Mesenchymal stem cell (in vitro differentiated cells and primary cell): ENCODE data around the gene ZDHHC6.

Source experiments
- DNase-seq: peaks from one replicate; pipeline ENCODE4 v3.0.0-alpha.2; 2013
- H2AFZ ChIP-seq: one replicate; pipeline ENCODE4 v1.6.1; 2013; ENCODE audit warnings: low read depth, mild to moderate bottlenecking, control low read depth, inconsistent platforms, low read length, moderate library complexity
- H2AK5ac ChIP-seq: 2 replicates; pipeline ENCODE4 v1.6.1; 2013; ENCODE audit warnings: low read length, moderate library complexity, mild to moderate bottlenecking, inconsistent platforms; ENCODE audit not compliant: severe bottlenecking
- H2BK120ac ChIP-seq: one replicate; pipeline ENCODE4 v1.6.1; 2013; ENCODE audit warnings: low read depth, mild to moderate bottlenecking, inconsistent platforms, low read length, moderate library complexity
- H2BK12ac ChIP-seq, 2 experiments: one replicate each; pipeline ENCODE4 v1.6.1; 2013; ENCODE audit warnings: inconsistent platforms in 2 of 2, low read length in 2 of 2, mild to moderate bottlenecking in 2 of 2, moderate library complexity in 2 of 2, control low read depth in 1 of 2
- H2BK15ac ChIP-seq: one replicate; pipeline ENCODE4 v1.6.1; 2013; ENCODE audit warnings: mild to moderate bottlenecking, low read depth, inconsistent platforms; ENCODE audit not compliant: poor library complexity, severe bottlenecking
- H2BK5ac ChIP-seq: 2 replicates; pipeline ENCODE4 v1.6.1; 2013; ENCODE audit warnings: low read depth, mild to moderate bottlenecking, low read length, control low read depth, inconsistent platforms; ENCODE audit not compliant: poor library complexity, severe bottlenecking
- H3K14ac ChIP-seq, 2 experiments: one replicate each; pipeline ENCODE4 v1.6.1; 2013; ENCODE audit warnings: inconsistent platforms in 2 of 2, low read length in 2 of 2, control low read depth in 1 of 2, mild to moderate bottlenecking in 1 of 2, moderate library complexity in 1 of 2
- H3K18ac ChIP-seq, 2 experiments: one replicate each; pipeline ENCODE4 v1.6.1; 2013; ENCODE audit warnings: inconsistent platforms in 2 of 2, low read length in 2 of 2, control low read depth in 1 of 2, low read depth in 1 of 2, mild to moderate bottlenecking in 1 of 2
- H3K23ac ChIP-seq, 2 experiments: one replicate each; pipeline ENCODE4 v1.6.1; 2013; ENCODE audit warnings: inconsistent platforms in 2 of 2, low read length in 2 of 2, mild to moderate bottlenecking in 2 of 2, moderate library complexity in 2 of 2, control low read depth in 1 of 2
- H3K27ac ChIP-seq: 2 replicates; pipeline ENCODE4 v1.5.1; 2013; ENCODE audit warnings: mild to moderate bottlenecking, moderate library complexity, low read length, control low read depth, inconsistent platforms; ENCODE audit not compliant: poor library complexity, severe bottlenecking
- H3K27me3 ChIP-seq, 2 experiments: 2 replicates each; pipeline versions ENCODE4 v1.6.1 to v1.7.0; 2013; ENCODE audit warnings: low read length in 2 of 2, mild to moderate bottlenecking in 2 of 2, moderate library complexity in 2 of 2, control low read depth in 1 of 2, inconsistent platforms in 1 of 2; ENCODE audit not compliant: control insufficient read depth in 1 of 2, insufficient read depth in 1 of 2
- H3K36me3 ChIP-seq, 2 experiments: 2 replicates each; pipeline versions ENCODE4 v1.6.1 to v1.7.0; 2013; ENCODE audit warnings: low read length in 2 of 2, control low read depth in 1 of 2, inconsistent platforms in 1 of 2, low read depth in 1 of 2, mild to moderate bottlenecking in 1 of 2; ENCODE audit not compliant: insufficient read depth in 2 of 2, control insufficient read depth in 1 of 2
- H3K4ac ChIP-seq, 2 experiments: one replicate each; pipeline ENCODE4 v1.6.1; 2013; ENCODE audit warnings: inconsistent platforms in 2 of 2, low read length in 2 of 2, mild to moderate bottlenecking in 2 of 2, moderate library complexity in 2 of 2, control low read depth in 1 of 2, low read depth in 1 of 2
- H3K4me1 ChIP-seq: 2 replicates; pipeline ENCODE4 v1.6.1; 2013; ENCODE audit warnings: low read depth, low read length, control low read depth; ENCODE audit not compliant: control insufficient read depth, insufficient read depth
- H3K4me2 ChIP-seq: 2 replicates; pipeline ENCODE4 v1.6.1; 2013; ENCODE audit warnings: low read length, mild to moderate bottlenecking, inconsistent platforms; ENCODE audit not compliant: poor library complexity, severe bottlenecking
- H3K4me3 ChIP-seq, 2 experiments: 2 replicates each; pipeline versions ENCODE4 v1.5.1 to v1.7.0; 2013; ENCODE audit warnings: low read length in 2 of 2, mild to moderate bottlenecking in 2 of 2, control low read depth in 1 of 2, low read depth in 1 of 2; ENCODE audit not compliant: insufficient read depth in 1 of 2
- H3K79me1 ChIP-seq: replicated peaks from 2 replicates; pipeline ENCODE4 v1.6.1; 2013; ENCODE audit warnings: mild to moderate bottlenecking, control low read depth, low read length, inconsistent platforms; ENCODE audit not compliant: poor library complexity, severe bottlenecking
- H3K9ac ChIP-seq: 2 replicates; pipeline ENCODE4 v1.7.0; 2013; ENCODE audit warnings: mild to moderate bottlenecking, low read length, moderate library complexity
- H3K9me3 ChIP-seq: 2 replicates; pipeline ENCODE4 v1.7.0; 2013; ENCODE audit warnings: mild to moderate bottlenecking, low read length; ENCODE audit not compliant: control insufficient read depth
- H4K8ac ChIP-seq: one replicate; pipeline ENCODE4 v1.6.1; 2013; ENCODE audit warnings: inconsistent platforms, mild to moderate bottlenecking, low read length, moderate library complexity
- H4K91ac ChIP-seq: one replicate; pipeline ENCODE4 v1.6.1; 2013; ENCODE audit warnings: mild to moderate bottlenecking, low read length, inconsistent platforms
- WGBS: methylation state at CpG from one replicate; pipeline ENCODE4 v1.1.7; 2013; ENCODE audit warnings: mixed read lengths; 5-methylcytosine and 5-hydroxymethylcytosine counted together

ZDHHC6 gene

DNA sequence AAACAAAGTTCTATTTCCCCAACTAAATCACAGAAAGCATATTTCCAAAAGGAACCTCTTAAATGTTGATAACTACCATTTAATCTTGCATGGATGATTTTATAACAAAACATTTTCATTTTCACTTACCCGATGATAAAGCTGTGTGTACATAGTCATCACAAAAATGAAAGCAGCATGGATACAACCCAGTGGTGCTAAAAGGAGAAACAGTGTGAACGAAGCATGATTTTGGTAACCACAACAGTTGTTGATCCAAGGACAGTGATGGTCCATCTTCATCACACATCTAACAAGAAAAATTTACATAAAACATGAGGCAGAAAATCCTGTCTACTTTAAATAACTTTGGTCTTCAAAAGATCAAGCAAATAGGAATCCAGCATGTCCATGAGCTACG is 4.7 kb downstream of the ZDHHC6 start:
- Histone ChIP-seq H3K23ac (no peak overlapping the region), H2AFZ (no peak overlapping the region), H3K18ac (no peak overlapping the region), H3K14ac (no peak overlapping the region), H3K4me1 (no peaks in the 10 kb centered on the region), H3K9ac (no peak overlapping the region), H4K91ac (no peak overlapping the region), H3K4me3 (no peak overlapping the region), H3K79me1 (peaks cover 13% of the 10 kb centered on the region), H4K8ac (no peak overlapping the region), H2BK120ac (no peak overlapping the region), H2BK12ac (no peak overlapping the region), H2BK15ac (no peak overlapping the region), H3K27me3 (no peaks in the 10 kb centered on the region), H2BK5ac (no peak overlapping the region), H2AK5ac (no peak overlapping the region), H3K27ac (no peak overlapping the region), H3K4me2 (no peak overlapping the region), H3K4ac (no peak overlapping the region), H3K36me3 (peaks cover 11 to 76% of the 10 kb centered on the region in 2 experiments), H3K9me3 (no peaks in the 10 kb centered on the region)
- 96% methylated on average over 2 of the region's 3 CpGs for WGBS
- DNase-seq: no peak

DNA sequence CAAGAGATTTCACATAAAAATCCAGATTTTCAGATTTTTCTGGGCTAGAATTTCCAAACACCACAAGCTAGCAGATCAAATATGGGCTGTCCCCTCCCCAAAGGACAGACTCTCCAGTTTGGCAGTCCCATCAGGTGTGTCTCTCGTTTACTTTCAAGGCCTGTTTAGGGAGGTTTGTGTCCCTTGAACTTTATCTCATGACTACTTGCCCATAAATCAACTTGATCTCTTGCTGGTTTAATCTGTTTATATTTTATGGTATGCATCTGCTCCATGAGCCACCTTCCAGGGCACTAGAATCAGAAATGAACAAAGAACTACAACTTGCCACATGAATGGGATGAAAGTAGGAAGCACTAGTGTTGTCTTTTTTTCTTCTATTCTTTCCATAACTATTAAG is 5.2 kb downstream of the ZDHHC6 start:
- no CpG with 5 or more reads among the region's 1 CpG for WGBS
- H3K4me3 ChIP-seq: no peak overlapping the region
- no peak overlapping the region for H4K91ac ChIP-seq
- peaks cover 13% of the 10 kb centered on the region for H3K79me1 ChIP-seq
- DNase-seq: no peak
- H2BK120ac ChIP-seq: no peak overlapping the region
- H3K27ac ChIP-seq: no peak overlapping the region
- no peak overlapping the region for H3K14ac ChIP-seq
- no peak overlapping the region for H2AFZ ChIP-seq
- H2BK12ac ChIP-seq: no peak overlapping the region
- no peak overlapping the region for H3K4ac ChIP-seq
- H3K27me3 ChIP-seq: no peaks in the 10 kb centered on the region
- no peak overlapping the region for H2AK5ac ChIP-seq
- H4K8ac ChIP-seq: no peak overlapping the region
- H2BK15ac ChIP-seq: no peak overlapping the region
- H3K23ac ChIP-seq: no peak overlapping the region
- no peak overlapping the region for H3K9ac ChIP-seq
- H3K4me2 ChIP-seq: no peak overlapping the region
- H3K4me1 ChIP-seq: no peaks in the 10 kb centered on the region
- H2BK5ac ChIP-seq: no peak overlapping the region
- no peaks in the 10 kb centered on the region for H3K9me3 ChIP-seq
- H3K18ac ChIP-seq: no peak overlapping the region
- peaks cover 11 to 81% of the 10 kb centered on the region in 2 experiments for H3K36me3 ChIP-seq

DNA sequence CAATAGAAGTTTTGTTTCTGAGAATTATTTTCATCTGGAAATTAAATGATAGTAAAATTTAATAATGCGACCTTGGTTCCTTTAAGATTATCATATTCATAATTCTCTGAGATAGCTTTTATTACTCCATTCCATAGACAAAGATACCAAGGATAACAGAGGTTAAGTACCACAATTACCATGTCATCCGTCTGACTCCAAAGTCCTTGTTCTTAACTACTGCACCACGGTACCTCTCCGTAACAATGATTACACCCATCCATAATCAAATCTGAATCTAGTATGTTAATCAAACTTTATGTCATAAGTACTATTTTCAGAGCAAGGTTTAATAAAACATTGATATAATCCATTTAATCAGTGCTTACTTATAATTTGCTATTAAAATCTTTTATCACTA is 8.4 kb downstream of the ZDHHC6 start:
- Histone ChIP-seq H3K27me3 (no peaks in the 10 kb centered on the region), H2BK120ac (no peak overlapping the region), H3K79me1 (peaks cover 3% of the 10 kb centered on the region), H2BK5ac (no peak overlapping the region), H3K23ac (no peak overlapping the region), H3K27ac (no peak overlapping the region), H3K4ac (no peak overlapping the region), H3K4me1 (no peaks in the 10 kb centered on the region), H3K14ac (no peak overlapping the region), H2AFZ (no peak overlapping the region), H3K9me3 (no peaks in the 10 kb centered on the region), H3K4me2 (no peak overlapping the region), H4K91ac (no peak overlapping the region), H3K4me3 (no peak overlapping the region), H2BK15ac (no peak overlapping the region), H4K8ac (no peak overlapping the region), H3K36me3 (peaks cover 11 to 92% of the 10 kb centered on the region in 2 experiments), H2BK12ac (no peak overlapping the region), H3K9ac (no peak overlapping the region), H3K18ac (no peak overlapping the region), H2AK5ac (no peak overlapping the region)
- DNase-seq: no peak
- 100% methylated on average over 2 of the region's 4 CpGs for WGBS

DNA sequence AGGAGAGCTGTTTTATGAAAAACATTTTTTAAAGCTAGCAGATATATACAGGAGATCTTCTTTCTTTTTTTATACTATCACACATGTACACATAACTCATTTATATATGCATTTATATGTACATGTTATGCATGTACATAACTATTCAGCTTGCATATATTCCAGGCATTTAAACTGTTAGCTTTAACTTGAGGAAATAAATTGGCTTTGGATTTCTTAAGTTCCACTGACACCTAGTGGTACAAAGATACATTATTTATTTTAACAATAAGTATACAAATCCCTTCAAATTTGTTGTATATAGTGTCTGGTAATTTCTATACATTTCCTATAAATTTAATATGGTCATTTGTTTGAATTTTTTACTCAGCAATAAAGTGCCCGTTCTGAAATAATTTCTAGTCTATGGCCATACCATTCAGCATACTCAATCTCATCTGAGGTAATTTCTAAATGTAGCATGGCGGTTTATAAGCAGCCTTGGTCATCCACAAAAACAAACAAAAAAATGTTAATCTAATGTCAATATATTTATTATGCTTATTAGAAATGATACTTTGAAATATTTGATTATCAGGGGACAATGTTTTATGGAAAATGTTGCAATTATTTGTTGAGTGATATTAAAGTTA is 11.6 kb downstream of the ZDHHC6 start:
- no peak overlapping the region for H4K8ac ChIP-seq
- WGBS: no CpG with 5 or more reads among the region's 2 CpGs
- H3K14ac ChIP-seq: no peak overlapping the region
- H2AFZ ChIP-seq: no peak overlapping the region
- H3K27me3 ChIP-seq: no peaks in the 10 kb centered on the region
- H3K9me3 ChIP-seq: no peaks in the 10 kb centered on the region
- no peak overlapping the region for H2BK12ac ChIP-seq
- no peak overlapping the region for H3K18ac ChIP-seq
- H2BK5ac ChIP-seq: no peak overlapping the region
- H3K9ac ChIP-seq: no peak overlapping the region
- H2BK120ac ChIP-seq: no peak overlapping the region
- H2BK15ac ChIP-seq: no peak overlapping the region
- no peak overlapping the region for H2AK5ac ChIP-seq
- DNase-seq: peak; percentile 56
- H3K23ac ChIP-seq: no peak overlapping the region
- H3K79me1 ChIP-seq: peaks cover 3% of the 10 kb centered on the region
- H3K4ac ChIP-seq: no peak overlapping the region
- no peak overlapping the region for H4K91ac ChIP-seq
- H3K4me2 ChIP-seq: no peak overlapping the region
- H3K27ac ChIP-seq: no peak overlapping the region
- H3K36me3 ChIP-seq: peaks cover 5 to 94% of the 10 kb centered on the region in 2 experiments
- H3K4me3 ChIP-seq: no peak overlapping the region
- no peaks in the 10 kb centered on the region for H3K4me1 ChIP-seq
